ENCODE results near the gene PPP1R3C.
A peak's percentile ranks its signal among the peaks of the same experiment; 100 is the strongest.

Gene PPP1R3C

DNA sequence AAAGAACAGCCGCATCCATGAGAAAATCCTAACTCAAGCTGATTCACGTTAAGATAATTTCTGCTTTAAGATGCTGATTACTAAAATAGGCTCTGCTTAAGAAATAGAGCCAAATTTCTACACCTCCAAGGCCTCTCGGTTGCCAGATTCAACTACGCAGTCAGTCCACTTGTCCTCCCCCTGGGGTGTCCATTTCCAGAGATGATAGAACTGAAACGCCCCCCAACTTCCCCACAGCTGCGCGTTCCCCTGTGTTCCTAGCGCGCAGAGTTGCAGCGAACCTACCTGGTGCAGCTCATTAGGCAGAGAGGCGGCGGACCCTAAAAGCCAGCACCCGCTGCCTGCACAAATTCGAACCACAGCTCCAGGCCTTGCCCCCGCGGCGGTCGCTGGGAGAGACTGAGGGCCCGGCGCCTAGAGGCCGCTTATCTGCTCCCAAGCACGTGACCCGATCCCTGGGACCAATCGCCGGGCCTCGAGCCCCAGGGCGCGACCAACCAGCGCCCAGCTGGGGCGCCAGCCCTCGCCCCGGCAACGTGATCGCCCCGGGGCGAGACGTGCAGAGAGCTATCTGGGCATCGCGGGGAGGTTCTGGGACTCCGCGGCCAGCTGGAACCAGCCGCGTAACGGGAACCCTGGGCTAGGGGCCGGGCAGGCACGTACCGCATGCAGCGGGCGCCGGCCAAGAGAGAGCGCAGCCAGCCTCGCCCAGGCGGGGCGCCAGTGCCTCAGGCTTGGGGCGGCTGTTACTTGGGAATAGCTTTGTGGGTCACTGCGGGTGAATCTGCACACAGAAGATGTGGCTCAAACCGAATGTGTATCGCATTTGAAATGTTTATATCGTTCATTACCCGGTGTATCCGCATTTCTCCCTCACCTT, at the start of gene PPP1R3C:
Gene PPP1R3C (minus strand): TSS at position 401 of the 880 bp plus-strand sequence. CDS start 102 bp downstream, at position 299.
- peak; percentile 76 for DNase-seq (ENCODE audit: low read depth, low spot score)

DNA sequence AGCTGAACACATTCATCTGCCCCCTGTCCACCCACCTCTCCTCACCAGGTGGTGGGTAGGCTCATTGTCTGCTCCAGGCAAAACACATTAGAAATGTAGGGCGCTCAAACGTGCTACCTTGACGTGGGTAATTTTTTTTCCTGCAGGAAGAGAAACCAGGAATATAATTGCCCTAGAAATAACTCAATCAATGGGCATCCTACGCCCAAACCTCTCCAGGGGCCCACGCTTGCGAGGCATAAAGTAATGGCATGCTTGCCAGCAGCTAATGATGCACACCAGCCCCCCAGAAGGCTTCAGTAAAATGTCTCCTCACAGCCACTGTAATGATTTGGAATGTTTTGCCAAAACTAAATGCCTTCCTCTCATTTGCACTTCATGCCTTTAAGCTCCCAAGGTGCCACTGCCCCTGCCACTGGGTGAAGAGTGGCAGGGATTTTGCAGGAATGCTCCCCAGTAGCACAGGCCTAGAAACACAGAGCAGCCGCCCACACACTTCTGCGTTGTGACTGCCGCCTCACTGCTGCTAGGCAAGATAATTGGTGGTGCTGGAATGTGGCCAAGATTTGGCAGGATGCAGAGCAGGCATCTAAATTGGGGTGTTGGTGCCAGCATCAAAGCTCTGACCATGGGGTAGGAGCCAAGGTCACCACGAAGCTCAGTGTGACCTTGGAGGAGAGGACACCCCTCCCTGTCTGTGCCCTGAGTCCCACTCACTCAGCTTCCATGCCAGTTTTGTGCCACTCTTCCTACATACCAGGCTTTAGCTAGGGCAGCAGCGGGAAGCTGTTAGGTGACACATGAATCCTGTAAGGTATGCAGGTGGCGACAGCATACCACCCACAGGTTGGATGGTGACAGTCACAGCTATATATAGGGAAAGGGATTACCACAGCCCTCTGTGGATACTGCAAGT, 48.7 kb upstream of the PPP1R3C start:
- no peak for DNase-seq (ENCODE audit: low read depth, low spot score)

DNA sequence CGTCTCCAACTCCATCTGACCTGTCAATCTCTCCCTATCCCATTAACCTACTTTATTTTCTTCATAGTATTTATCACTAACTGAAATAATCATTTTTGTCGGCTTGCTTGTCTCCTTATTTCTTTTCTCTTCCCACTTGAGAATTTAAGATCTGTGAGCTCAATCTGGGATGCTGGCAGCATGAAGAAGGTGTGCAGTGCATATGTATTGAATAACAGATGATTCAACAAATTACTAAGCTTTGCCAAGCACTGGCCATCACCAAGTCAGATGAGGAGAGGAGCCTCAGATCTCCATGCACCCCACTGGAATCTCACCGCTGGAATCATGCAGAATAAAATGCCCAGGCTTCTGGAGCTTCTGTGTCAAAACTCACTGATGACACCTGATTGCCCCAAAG, 47.6 kb upstream of the PPP1R3C start:
- no peak for DNase-seq (ENCODE audit: low read depth, low spot score)

DNA sequence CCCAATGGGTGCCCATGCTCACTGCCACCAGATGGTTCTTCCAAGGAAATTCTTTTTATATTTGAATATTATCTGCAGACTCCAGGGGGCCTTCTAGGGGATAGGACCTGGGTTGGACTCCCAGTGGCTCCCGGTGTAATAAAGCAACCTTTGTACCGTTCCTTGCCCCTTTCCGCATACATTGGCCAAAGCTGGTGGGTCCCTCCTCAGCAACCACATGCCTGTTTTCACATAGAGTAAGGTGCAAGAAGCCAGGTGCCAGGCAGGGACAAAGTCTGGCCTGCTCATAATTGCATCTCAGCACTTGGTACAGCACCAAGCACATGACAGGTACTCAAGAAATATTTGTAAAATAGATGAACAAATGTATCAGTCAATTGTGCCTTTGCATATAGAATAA, 46.4 kb upstream of the PPP1R3C start:
- DNase-seq (ENCODE audit: low read depth, low spot score) = no peak

DNA sequence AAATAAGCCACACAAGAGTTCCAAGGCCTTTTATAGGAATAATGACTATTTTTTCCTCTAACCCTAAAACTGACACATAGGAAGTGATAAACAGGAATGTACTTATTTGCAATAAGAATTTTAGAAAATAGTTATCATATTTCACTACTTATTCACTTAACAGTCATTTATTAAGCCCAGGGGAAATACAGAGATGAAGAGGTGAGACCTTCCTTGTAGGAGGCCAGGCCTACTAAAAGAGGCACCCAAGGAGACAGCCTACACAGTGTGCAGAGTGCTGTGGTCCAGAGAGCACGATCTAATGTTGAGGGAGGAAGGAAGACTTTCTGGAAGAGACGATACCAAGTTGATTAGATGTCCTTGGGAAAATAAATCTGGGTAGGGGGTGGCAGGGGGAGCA, 45.0 kb upstream of the PPP1R3C start:
- no peak for DNase-seq (ENCODE audit: low read depth, low spot score)

DNA sequence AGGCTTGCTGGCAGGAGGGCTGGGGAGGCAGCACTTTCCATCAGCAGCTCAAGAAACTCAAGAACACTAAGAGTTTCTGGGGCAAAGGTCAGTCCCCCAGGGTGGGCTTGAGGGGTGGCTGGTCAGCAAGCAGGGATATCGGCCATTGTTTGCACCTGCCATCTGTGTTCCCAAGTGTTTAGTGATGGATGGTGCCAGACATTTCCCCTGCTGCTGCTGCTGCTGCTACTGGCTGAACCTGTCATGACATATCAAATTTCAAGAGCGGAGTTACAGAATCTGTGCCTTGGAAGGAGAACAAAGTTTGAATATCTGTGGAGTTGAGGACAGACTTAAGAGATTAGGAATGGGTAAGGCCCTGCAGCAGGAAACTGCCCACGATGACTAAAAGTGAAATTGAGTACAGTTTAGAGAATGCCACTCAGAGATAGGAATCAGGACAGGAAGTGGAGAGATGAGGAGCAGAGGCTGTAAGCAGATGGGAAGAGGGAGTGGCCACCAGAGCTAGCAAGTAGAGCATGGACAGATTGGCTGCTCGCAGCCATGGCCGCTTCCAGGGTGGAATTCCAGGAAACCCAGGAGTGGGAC, 39.2 kb upstream of the PPP1R3C start:
- no peak for DNase-seq (ENCODE audit: low read depth, low spot score)

DNA sequence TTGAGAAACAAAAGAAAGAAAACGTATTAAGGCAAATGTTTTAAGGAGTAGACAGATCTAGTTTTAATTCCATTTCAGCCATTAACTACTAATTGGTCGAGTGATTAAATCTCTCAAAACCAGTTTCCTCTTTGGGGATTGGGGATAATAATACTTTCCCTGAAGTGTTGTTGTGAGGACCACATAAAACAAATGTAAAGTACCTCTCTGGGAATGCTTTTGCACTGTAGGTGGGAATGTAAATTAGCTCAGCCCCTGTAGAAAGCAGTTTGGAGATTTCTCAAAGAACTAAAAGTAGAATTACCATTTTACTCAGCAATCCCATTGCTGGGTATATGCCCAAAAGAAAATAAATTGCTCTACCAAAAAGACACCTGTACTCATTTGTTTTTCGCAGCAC, 36.0 kb upstream of the PPP1R3C start:
- no peak for DNase-seq (ENCODE audit: low read depth, low spot score)

DNA sequence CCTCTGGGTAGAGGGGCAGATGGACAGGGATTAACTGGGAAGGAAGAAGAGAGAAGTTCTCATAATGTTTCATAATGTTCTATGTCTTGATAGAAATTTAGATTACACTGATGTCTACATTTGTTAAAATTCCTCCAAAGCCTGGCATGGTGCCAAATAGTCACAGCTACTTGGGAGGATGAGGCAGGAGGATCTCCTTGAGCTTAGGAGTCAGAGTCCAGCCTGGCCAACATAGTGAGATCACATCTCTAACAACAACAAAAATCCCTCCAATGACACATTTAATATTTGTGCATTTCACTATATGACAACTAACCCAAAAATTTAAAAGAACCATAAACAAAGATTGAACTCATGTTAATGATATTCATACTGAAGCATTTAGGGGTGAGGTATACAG, 33.0 kb upstream of the PPP1R3C start:
- DNase-seq (ENCODE audit: low read depth, low spot score) = no peak

DNA sequence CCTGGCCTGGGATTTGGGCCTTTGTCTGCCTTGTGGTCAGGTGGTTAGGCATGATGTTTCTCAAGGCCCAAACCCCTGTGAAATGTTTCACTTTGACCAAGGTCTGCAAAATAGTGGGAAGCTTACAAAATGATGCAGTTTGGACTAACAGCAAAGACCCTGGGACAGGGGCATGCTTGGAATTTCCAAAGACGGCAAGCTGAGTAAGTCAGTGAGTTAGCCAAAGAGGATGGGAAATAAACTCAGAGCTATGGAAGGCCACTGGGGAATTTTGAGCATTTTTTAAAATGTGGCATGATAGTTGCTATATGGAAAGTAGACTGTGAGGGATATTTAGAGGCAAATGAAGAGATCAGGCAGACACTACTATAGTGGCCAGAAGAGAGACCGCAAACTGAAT, 31.6 kb upstream of the PPP1R3C start:
- DNase-seq (ENCODE audit: low read depth, low spot score) = no peak

DNA sequence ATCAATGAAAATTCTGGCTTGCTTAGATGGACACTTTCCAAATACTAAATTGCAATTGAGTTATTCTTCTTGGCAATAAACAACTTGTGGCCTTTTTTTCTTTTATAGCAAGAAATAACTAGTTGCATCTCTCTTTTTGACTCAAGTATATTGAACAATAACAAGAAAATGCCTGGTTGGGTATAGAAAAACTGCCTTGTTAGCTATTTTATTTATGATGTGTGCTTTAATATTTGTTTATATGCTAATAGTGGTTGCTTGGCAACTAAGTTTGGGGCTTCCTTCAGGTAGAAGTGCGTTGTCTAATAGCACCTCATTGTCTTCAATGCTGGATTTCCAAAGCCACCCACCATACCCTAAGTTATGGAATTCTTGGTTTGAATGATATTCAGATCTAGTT, 30.1 kb upstream of the PPP1R3C start:
- DNase-seq (ENCODE audit: low read depth, low spot score) = no peak

DNA sequence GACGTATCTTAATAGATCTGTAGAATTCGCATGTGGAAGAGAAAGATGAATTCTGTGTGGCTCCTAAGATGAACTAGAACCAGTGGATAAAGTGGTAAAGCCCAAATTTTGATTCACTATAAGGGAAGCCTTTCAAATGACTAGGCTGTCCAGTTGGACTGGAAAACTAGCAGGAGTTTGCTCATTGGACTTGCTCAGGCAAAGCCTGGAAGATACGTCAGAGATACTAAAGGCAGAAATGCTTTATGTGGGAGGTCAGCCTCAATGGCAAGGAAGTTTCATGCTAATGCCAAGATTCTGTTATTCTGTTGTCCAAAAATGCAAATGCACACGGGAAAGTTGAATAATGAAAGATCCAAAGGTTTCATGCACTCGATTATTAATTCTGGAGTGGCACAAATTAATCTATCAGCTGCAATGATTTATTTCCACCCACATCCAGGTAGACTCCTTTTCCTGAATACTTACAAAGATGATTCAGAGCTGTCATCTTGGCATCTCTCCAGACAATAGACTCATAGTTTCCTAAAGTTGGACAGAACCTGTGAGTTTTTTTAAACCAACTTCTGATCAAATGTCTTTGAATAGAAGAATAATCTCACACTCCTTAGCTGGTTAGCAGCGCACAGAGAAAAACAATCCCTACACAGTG, 20.5 kb upstream of the PPP1R3C start:
- no peak for DNase-seq (ENCODE audit: low read depth, low spot score)

DNA sequence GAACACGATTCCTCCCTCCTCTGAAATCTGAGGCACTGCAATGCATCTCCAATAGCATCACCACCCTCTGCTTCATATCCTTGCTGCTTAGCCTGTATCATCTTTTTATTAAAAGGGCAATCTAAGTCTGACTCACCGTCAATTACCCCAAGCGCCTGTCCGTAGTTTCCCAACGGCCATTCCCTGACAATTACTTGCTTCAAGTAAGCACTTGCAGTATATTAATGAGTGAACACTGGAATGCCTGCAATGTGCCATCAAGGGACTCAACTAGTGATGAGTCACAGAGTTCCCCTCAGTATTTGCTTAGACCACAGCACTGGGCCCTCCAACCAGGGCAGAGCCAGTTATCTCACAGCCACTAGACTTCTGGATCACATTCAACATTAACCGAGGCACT, 19.5 kb upstream of the PPP1R3C start:
- no peak for DNase-seq (ENCODE audit: low read depth, low spot score)

DNA sequence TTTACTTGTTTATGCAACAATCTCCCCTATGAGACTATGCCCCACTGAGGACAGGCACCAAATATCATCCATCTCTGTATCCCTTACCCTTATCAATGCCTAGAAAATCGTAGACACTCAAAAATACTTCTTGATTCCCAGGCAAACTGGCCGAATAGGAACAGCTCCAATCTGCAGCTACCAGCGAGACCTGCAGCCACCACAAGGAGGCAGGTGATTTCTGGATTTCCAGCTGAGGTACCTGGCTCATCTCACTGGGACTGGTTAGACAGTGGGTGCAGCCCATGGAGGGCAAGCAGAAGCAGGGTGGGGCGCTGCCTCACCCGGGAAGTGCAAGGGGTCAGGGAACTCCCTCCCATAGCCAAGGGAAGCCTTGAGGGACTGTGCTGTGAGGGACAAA, 10.8 kb upstream of the PPP1R3C start:
- DNase-seq (ENCODE audit: low read depth, low spot score) = no peak

DNA sequence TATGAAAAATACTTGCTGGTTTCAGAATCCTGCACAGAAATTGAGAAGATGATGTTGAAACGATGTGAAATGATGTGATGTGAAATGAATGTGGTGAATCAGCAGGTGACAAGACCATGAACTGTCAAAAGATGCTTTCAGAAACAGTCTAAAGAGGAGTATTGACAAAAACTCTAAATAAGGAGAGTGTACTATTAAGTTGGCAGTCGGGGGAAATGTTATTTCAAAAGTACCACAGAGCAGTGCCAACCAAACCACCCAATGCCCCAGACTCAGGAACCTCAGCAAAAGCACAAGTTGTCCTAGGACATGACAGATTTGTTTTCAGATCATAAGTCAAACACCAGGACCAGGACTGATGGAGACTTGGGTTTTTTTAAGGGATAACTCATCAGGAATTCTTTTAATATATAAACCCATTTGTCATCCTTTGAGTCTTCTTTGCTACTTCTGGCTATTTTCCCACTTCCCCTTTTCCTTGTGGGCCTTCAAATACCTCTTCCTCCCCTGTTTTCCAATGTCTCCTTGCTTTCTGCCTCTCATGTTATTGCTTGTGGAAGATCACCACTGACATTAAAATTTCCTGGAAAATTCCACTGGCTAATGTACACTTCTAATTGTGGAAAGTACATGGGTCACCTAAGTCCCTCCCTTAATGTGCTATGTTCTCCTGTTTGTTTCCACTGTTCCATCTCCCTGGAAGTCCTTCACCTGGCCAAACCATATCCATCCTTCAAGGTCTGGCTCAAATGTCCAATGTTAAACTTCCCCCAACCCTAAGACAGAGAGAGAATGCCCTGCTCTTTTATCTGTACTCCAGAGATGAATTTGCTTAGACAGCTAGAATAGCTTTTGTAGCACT, 10.2 kb upstream of the PPP1R3C start:
- no peak for DNase-seq (ENCODE audit: low read depth, low spot score)

DNA sequence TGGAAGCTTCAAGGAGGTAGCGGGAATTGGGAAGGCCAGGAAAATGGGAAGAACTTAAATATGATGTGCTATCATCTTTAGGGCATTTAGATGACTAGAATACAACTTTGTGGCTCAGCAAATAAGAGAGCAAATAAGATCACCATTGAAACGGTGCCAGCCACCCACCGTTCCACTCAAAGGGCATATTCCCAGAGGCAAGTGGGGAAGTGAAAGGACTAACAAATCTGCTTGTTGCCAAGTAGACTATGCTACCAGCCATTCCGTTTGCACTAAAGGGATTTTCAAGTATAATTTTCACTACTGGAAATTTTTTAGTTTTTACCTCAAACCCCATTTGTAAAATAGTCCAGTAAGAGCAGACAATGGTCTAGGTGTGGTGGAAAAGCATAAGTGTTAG, 4.0 kb upstream of the PPP1R3C start:
- no peak for DNase-seq (ENCODE audit: low read depth, low spot score)

DNA sequence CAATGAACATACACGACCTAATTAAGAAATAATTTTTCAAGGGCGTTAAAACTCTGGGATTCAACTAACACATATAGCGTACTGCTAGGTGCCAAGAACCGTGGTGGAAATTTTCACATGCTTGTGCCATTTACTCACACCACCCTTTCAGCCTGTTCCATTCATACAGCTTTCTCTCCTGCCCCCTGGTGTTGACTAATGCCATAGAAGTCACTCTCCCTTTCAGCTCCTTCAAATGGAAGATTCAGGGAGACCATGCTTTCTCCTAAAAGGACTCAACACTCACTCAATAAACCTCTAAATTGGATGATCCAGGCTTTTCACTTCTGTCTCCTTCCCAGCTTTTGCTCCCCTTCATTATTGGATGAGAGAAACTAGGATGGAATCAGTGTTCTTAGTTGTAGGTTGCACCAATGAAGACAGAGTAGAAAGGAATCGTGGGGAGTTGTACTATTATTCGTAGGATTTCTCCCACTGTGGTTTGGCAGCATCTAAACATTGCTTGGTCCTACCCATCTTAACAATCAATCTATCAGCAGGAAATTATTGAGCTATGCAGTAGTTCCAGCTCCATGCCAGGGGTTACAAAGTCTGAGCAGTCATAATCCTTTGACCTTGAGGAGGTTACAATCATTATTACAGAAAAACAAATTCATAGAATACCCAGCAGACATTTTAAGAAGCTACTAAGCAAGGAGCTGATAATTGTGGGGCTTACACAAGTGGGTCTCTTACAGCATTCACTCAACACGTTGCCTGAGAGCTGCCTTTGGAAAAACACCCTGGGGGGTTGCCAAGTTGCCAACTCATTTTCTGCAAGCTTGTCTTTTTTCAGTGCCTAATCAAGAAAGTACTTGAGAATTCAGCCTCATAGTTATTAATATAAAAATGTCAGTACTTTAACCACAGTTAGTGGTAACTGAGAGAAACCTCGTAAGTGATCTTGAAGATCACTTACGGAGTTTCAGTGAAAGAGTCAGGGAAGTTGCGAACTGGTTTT, 2.8 kb upstream of the PPP1R3C start:
- peak; percentile 39 for DNase-seq (ENCODE audit: low read depth, low spot score)

DNA sequence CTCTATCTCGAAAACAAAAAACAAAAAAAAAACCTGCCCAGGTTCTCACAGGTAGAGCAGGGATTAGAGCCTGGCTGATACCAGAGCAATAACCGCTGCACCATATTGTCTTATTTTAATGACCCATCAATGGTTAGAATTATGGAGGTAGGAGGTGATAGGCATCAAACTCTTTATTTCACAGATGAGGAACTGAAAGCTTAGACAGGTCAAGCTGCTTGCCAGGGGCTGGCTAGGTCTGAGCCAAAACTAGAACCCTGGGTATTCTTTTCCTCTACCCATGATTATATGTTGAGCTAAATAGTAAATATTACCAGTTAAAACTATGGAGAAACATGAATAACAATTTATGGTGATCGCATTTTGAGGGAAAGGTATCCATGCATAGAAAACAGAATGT, 2.0 kb upstream of the PPP1R3C start:
- DNase-seq (ENCODE audit: low read depth, low spot score) = no peak

DNA sequence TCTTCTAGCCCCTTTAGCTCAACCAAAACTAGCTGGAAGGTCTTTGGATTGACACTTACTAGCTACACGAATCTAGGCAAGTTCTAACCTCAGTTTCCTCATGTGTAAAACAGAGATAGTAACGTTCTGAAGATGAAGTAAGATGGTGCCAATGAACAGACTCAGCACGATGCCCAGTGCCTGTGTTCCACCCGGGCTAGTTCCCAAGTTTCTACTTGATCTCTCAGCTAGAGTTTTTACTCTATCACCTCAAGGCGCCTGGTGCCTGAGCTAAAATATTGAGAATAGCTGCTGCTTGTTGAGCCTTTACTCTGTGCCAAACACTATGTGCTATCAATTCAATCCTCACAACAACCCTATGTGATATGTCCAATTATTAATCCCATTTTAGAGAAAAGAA, 1.4 kb upstream of the PPP1R3C start:
- no peak for DNase-seq (ENCODE audit: low read depth, low spot score)

DNA sequence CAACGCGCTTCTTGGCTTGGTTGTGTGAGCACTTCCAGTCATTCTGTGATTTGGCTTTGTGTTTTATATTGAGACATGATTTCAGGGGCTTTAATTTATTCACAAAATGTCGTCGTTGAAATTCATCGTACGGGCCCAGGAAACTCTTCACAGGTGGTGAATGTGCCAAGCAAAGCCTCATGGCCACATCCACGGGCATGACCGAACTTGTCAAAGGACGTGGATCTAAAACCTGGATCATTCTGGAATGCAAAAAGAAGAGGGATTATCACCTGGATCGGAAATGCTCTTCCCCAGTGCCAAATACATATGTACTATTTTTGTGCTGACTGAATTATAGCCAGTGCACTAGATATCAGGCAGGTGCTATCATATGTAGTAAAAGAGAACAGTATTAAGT, 2.2 kb downstream of the PPP1R3C start:
- DNase-seq (ENCODE audit: low read depth, low spot score) = no peak
